SK-N-SH (cell line): ENCODE measurements around the gene RREB1. TPM values are rescaled to one million over a fixed set of nuclear protein-coding genes. Genes with fewer than 3 reads are reported as not detected.

ENCODE experiments used
- CTCF ChIA-PET: fragments of 300-600, 350-600 bp; formaldehyde crosslinking; extraction: SDS; loops from one replicate; lab custom pipeline; 2021; lab: Yijun Ruan, JAX
- POLR2A ChIA-PET: fragments of 350-600 bp; sonication (Branson Sonifier 250); formaldehyde crosslinking; extraction: SDS; loops from one replicate; lab custom pipeline; 2020; ENCODE audit warnings: antibody characterized with exemption, inconsistent platforms; lab: Yijun Ruan, JAX
- DNase-seq: peaks from one replicate; pipeline ENCODE4 v3.0.0; 2012
- H2AFZ ChIP-seq: fragments of 200-600 bp; sonication (generic); 2 replicates; pipeline ENCODE4 v1.8.1; 2016; ENCODE audit warnings: antibody characterized with exemption, mild to moderate bottlenecking, low read depth
- H3F3A ChIP-seq: fragments of 200-600 bp; sonication (generic); replicated peaks from 2 replicates; pipeline ENCODE3; 2016; ENCODE audit warnings: antibody characterized with exemption, mild to moderate bottlenecking; ENCODE audit not compliant: insufficient read depth
- H3K27ac ChIP-seq, 2 experiments: fragments of 200-500 bp in 1 of 2; fragments of 200-600 bp in 1 of 2; sonication (Bioruptor generic) in 1 of 2; sonication (generic), shearing (Covaris generic) in 1 of 2; 2 replicates each; pipeline versions ENCODE4 v1.5.1 to v1.6.1; 2014 to 2016; ENCODE audit warnings: low read depth in 2 of 2, inconsistent platforms in 1 of 2, low read length in 1 of 2, mild to moderate bottlenecking in 1 of 2, mixed read lengths in 1 of 2
- H3K27me3 ChIP-seq: fragments of 200-600 bp; sonication (generic), shearing (Covaris generic); 2 replicates; pipeline ENCODE4 v1.6.1; 2016; ENCODE audit warnings: mixed run types; ENCODE audit not compliant: insufficient read depth
- H3K36me3 ChIP-seq, 2 experiments: fragments of 200-500 bp in 1 of 2; fragments of 200-600 bp in 1 of 2; sonication (Bioruptor generic) in 1 of 2; sonication (generic) in 1 of 2; replicated peaks in 1 of 2; 2 replicates each; pipeline versions ENCODE3 to v1.5.1; 2014 to 2016; ENCODE audit warnings: low read length in 1 of 2, mild to moderate bottlenecking in 1 of 2; ENCODE audit not compliant: insufficient read depth in 2 of 2, control insufficient read depth in 1 of 2
- H3K4me1 ChIP-seq, 2 experiments: fragments of 200-500 bp in 1 of 2; fragments of 200-600 bp in 1 of 2; sonication (Bioruptor generic) in 1 of 2; sonication (generic), shearing (Covaris generic) in 1 of 2; 2 replicates each; pipeline versions ENCODE4 v1.5.1 to v1.6.1; 2014 to 2016; ENCODE audit warnings: low read depth in 1 of 2, low read length in 1 of 2, mixed run types in 1 of 2; ENCODE audit not compliant: insufficient read depth in 2 of 2, control insufficient read depth in 1 of 2
- H3K4me2 ChIP-seq: fragments of 200-600 bp; sonication (generic), shearing (Covaris generic); 2 replicates; pipeline ENCODE4 v1.6.1; 2017; ENCODE audit warnings: mixed run types
- H3K4me3 ChIP-seq, 2 experiments: fragments of 200-500 bp in 1 of 2; fragments of 200-600 bp in 1 of 2; sonication (Bioruptor generic) in 1 of 2; sonication (generic), shearing (Covaris generic) in 1 of 2; 2 replicates each; pipeline versions ENCODE4 v1.5.1 to v1.8.1; 2014 to 2016; ENCODE audit warnings: low read depth in 2 of 2, inconsistent platforms in 1 of 2, low read length in 1 of 2, mild to moderate bottlenecking in 1 of 2, mixed read lengths in 1 of 2, moderate library complexity in 1 of 2
- H3K79me2 ChIP-seq: fragments of 200-600 bp; sonication (generic); 2 replicates; pipeline ENCODE4 v1.8.1; 2017; ENCODE audit warnings: mild to moderate bottlenecking; ENCODE audit not compliant: insufficient read depth
- H3K9ac ChIP-seq: fragments of 200-600 bp; sonication (generic); 2 replicates; pipeline ENCODE4 v1.6.1; 2017; ENCODE audit warnings: mixed run types
- H3K9me2 ChIP-seq: fragments of 200-600 bp; sonication (generic); 2 replicates; pipeline ENCODE4 v1.6.1; 2017; ENCODE audit warnings: mixed run types
- H3K9me3 ChIP-seq: fragments of 200-600 bp; sonication (generic); 2 replicates; pipeline ENCODE4 v1.6.1; 2017; ENCODE audit warnings: mixed run types, mild to moderate bottlenecking, moderate library complexity
- H4K20me1 ChIP-seq: fragments of 200-600 bp; sonication (generic); 2 replicates; pipeline ENCODE4 v1.6.1; 2017; ENCODE audit warnings: mild to moderate bottlenecking, mixed run types; ENCODE audit not compliant: insufficient read depth
- CTCF ChIP-seq: fragments of 200-600 bp; sonication (generic); IDR thresholded peaks from 2 replicates; pipeline ENCODE4 v1.6.1; 2017; ENCODE audit warnings: antibody characterized with exemption, mild to moderate bottlenecking, moderate library complexity
- FOXJ3 ChIP-seq: sonication (generic); formaldehyde crosslinking; IDR thresholded peaks from 2 replicates; pipeline ENCODE4 v1.5.1; 2020; ENCODE audit warnings: mild to moderate bottlenecking, missing genetic modification reagents
- IRF3 ChIP-seq: fragments of 150-350 bp; IDR thresholded peaks from 2 replicates; pipeline ENCODE4 v1.6.1; 2016; ENCODE audit warnings: mild to moderate bottlenecking, low read depth, low read length
- JUND ChIP-seq: IDR thresholded peaks from 2 replicates; pipeline ENCODE4 v1.4.0; 2012
- MAX ChIP-seq: IDR thresholded peaks from 2 replicates; pipeline ENCODE4 v1.4.0; 2012; ENCODE audit warnings: low read depth
- MEF2A ChIP-seq: IDR thresholded peaks from 2 replicates; pipeline ENCODE4 v1.4.0; 2012; ENCODE audit warnings: low read depth, borderline replicate concordance
- NFIC ChIP-seq: IDR thresholded peaks from 2 replicates; pipeline ENCODE4 v1.4.0; 2012; ENCODE audit warnings: borderline replicate concordance
- POLR2AphosphoS5 ChIP-seq: IDR thresholded peaks from 2 replicates; pipeline ENCODE4 v1.6.1; 2012; ENCODE audit warnings: low read depth, low read length
- RAD21 ChIP-seq: IDR thresholded peaks from 2 replicates; pipeline ENCODE4 v1.6.1; 2012; ENCODE audit warnings: mild to moderate bottlenecking, low read length
- RCOR1 ChIP-seq: fragments of 150-350 bp; IDR thresholded peaks from 2 replicates; pipeline ENCODE4 v1.6.1; 2017; ENCODE audit warnings: antibody characterized with exemption, low read length
- REST ChIP-seq: IDR thresholded peaks from 2 replicates; pipeline ENCODE4 v1.6.1; 2012; ENCODE audit warnings: mild to moderate bottlenecking, low read depth, low read length, moderate library complexity
- RXRA ChIP-seq: IDR thresholded peaks from 2 replicates; pipeline ENCODE4 v1.4.0; 2012; ENCODE audit warnings: low read depth, mild to moderate bottlenecking, borderline replicate concordance
- SIN3A ChIP-seq: IDR thresholded peaks from 2 replicates; pipeline ENCODE4 v1.6.1; 2012; ENCODE audit warnings: low read depth, mild to moderate bottlenecking, low read length, moderate library complexity, borderline replicate concordance
- SMC3 ChIP-seq: IDR thresholded peaks from 2 replicates; pipeline ENCODE4 v1.6.1; 2012; ENCODE audit warnings: low read depth, low read length, improper control_type of control experiment
- USF1 ChIP-seq: IDR thresholded peaks from 2 replicates; pipeline ENCODE4 v1.4.0; 2012; ENCODE audit warnings: low read depth, borderline replicate concordance
- WGBS: methylation state at CpG from one replicate; pipeline ENCODE4 v1.1.6; 2017; ENCODE audit warnings: low lambda C conversion rate; 5-methylcytosine and 5-hydroxymethylcytosine counted together
- polyA plus RNA-seq, 3 experiments: library from polyadenylated mRNA; depleted of rRNA; stranded (reverse); fragments of >200 nt; gene quantifications; 2 replicates each; pipeline ENCODE4 v1.2.3, GENCODE V29; 2012
- TF ChIP-seq, protein P1 (sequence below): IDR thresholded peaks from 2 replicates; pipeline ENCODE4 v1.4.0; 2012; ENCODE audit warnings: low read depth, borderline replicate concordance

The RREB1 gene
- polyA plus RNA-seq, 1 of the 3 experiments (the other 2 are of a cell fraction) = 2.0 TPM

DNA sequence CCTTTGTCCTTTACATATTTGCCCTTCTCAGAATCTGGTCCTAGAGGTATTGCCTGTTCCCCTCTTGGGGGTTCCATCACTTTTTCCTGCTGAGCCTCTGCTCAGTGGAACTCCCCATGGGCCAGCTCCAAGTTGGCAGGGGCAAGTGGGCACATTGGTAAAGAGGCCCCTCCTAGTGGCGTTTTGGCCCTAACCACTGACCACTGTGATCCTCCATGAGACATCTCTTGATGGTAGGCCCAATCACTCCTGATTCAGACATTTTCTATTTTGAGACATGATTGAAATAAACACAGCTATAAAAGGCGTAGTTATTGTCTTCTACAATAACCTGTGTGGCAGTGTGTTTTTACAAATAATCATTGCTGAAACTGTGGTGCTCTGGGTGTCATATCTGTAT, 83.0 kb downstream of the RREB1 start:
- Histone ChIP-seq H4K20me1 (no peaks in the 10 kb centered on the region), H2AFZ (no peak overlapping the region), H3K9ac (no peak overlapping the region), H3K27me3 (no peaks in the 10 kb centered on the region), H3K4me2 (no peak overlapping the region), H3K9me3 (no peaks in the 10 kb centered on the region), H3K4me1 (peaks cover 0 to 3% of the 10 kb centered on the region in 2 experiments; a peak in 1 of 4 replicates), H3K27ac (no peak overlapping the region), H3F3A (no peaks in the 10 kb centered on the region), H3K36me3 (peaks cover 19 to 50% of the 10 kb centered on the region in 2 experiments), H3K79me2 (peaks cover 21% of the 10 kb centered on the region), H3K4me3 (no peak overlapping the region), H3K9me2 (no peaks in the 10 kb centered on the region)
- ChIA-PET CTCF (no interaction called here), POLR2A (no interaction called here)
- 87% methylated on average over 2 of the region's 2 CpGs for WGBS
- TF ChIP-seq REST = no peak
- TF ChIP-seq, protein P1, sequence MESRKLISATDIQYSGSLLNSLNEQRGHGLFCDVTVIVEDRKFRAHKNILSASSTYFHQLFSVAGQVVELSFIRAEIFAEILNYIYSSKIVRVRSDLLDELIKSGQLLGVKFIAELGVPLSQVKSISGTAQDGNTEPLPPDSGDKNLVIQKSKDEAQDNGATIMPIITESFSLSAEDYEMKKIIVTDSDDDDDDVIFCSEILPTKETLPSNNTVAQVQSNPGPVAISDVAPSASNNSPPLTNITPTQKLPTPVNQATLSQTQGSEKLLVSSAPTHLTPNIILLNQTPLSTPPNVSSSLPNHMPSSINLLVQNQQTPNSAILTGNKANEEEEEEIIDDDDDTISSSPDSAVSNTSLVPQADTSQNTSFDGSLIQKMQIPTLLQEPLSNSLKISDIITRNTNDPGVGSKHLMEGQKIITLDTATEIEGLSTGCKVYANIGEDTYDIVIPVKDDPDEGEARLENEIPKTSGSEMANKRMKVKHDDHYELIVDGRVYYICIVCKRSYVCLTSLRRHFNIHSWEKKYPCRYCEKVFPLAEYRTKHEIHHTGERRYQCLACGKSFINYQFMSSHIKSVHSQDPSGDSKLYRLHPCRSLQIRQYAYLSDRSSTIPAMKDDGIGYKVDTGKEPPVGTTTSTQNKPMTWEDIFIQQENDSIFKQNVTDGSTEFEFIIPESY = no peak
- no peak for TF ChIP-seq RCOR1
- TF ChIP-seq MEF2A = no peak
- no peak for TF ChIP-seq RXRA
- no peak for TF ChIP-seq CTCF
- TF ChIP-seq FOXJ3 (CRISPR knock-in tag) = no peak
- TF ChIP-seq IRF3 = no peak
- no peak for TF ChIP-seq JUND
- TF ChIP-seq USF1 = no peak
- no peak for TF ChIP-seq RAD21
- no peak for TF ChIP-seq MAX
- no peak for TF ChIP-seq POLR2AphosphoS5
- no peak for TF ChIP-seq SMC3
- TF ChIP-seq SIN3A = no peak
- no peak for TF ChIP-seq NFIC
- DNase-seq = no peak
